RWPE2 (cell line): Measurements from ENCODE around the gene JMJD8.
A peak's percentile ranks its signal among the peaks of the same experiment; 100 is the strongest.

Source experiments
- ATAC-seq: fragments of 200-7000 bp; cut with Tn5 transposase; 3 replicates; pipeline ENCODE4 v1.9.1; 2021; ENCODE audit warnings: low read depth
- DNase-seq: peaks from one replicate; pipeline ENCODE4 v3.0.0-alpha.2; 2020; ENCODE audit warnings: low spot score
- H3K27ac ChIP-seq: fragments of 450-650 bp; 2 replicates; pipeline ENCODE4 v1.5.1; 2017; ENCODE audit warnings: mild to moderate bottlenecking; ENCODE audit not compliant: poor library complexity, severe bottlenecking
- H3K27me3 ChIP-seq: fragments of 250-450 bp; sonication (Bioruptor Pico); 2 replicates; pipeline ENCODE4 v1.5.1; 2021; ENCODE audit warnings: mild to moderate bottlenecking, moderate library complexity; ENCODE audit not compliant: insufficient read depth, poor library complexity, severe bottlenecking
- H3K36me3 ChIP-seq: fragments of 250-450 bp; sonication (Bioruptor Pico); 2 replicates; pipeline ENCODE4 v1.5.1; 2020; ENCODE audit warnings: low read depth, mild to moderate bottlenecking, moderate library complexity
- H3K4me1 ChIP-seq: fragments of 250-450 bp; sonication (Bioruptor Pico); 2 replicates; pipeline ENCODE4 v1.5.1; 2021; ENCODE audit warnings: mild to moderate bottlenecking, moderate library complexity; ENCODE audit not compliant: insufficient read depth, poor library complexity, severe bottlenecking
- H3K4me3 ChIP-seq: fragments of 250-450 bp; sonication (Bioruptor Pico); 2 replicates; pipeline ENCODE4 v1.5.1; 2021; ENCODE audit warnings: mild to moderate bottlenecking, moderate library complexity; ENCODE audit not compliant: severe bottlenecking
- H3K9me3 ChIP-seq: fragments of 250-450 bp; sonication (Bioruptor Pico); 2 replicates; pipeline ENCODE4 v1.5.1; 2021; ENCODE audit warnings: mild to moderate bottlenecking, moderate library complexity; ENCODE audit not compliant: severe bottlenecking
- CTCF ChIP-seq: fragments of 450-650 bp; IDR thresholded peaks from one replicate; pipeline ENCODE4 v1.5.1; 2017; ENCODE audit warnings: mild to moderate bottlenecking, moderate library complexity; ENCODE audit not compliant: poor library complexity, severe bottlenecking

Gene JMJD8

GRCh38 chr16:648071-648780 is 35.9 kb downstream of the JMJD8 start:
- peaks cover 18% of the 10 kb centered on the region for H3K4me1 ChIP-seq
- no peaks in the 10 kb centered on the region for H3K9me3 ChIP-seq
- TF ChIP-seq CTCF = peak; percentile 77
- DNase-seq (no peak), ATAC-seq (peak; percentile 6)
- no peaks in the 10 kb centered on the region for H3K27me3 ChIP-seq
- H3K36me3 ChIP-seq = peaks cover 7% of the 10 kb centered on the region; the same call in 1 of the 2 replicates
- H3K27ac ChIP-seq = peak overlapping the region; percentile 79
- H3K4me3 ChIP-seq = peak overlapping the region; percentile 70

- ATAC-seq = no peak
- TF ChIP-seq CTCF = no peak
- Histone ChIP-seq H3K27me3 (no peaks in the 10 kb centered on the region), H3K27ac (peak overlapping the region; percentile 79), H3K9me3 (no peaks in the 10 kb centered on the region), H3K4me1 (peaks cover 18% of the 10 kb centered on the region), H3K36me3 (peaks cover 3% of the 10 kb centered on the region; the same call in 1 of the 2 replicates), H3K4me3 (no peak overlapping the region)
- no peak for DNase-seq
Measured at GRCh38 chr16:647173-647902, 36.8 kb downstream of the JMJD8 start.

GRCh38 chr16:646679-647172 is 37.4 kb downstream of the JMJD8 start:
- peak overlapping the region; percentile 5 for H3K27ac ChIP-seq
- no peak overlapping the region for H3K4me3 ChIP-seq

GRCh38 chr16:645852-646678 is 38.1 kb downstream of the JMJD8 start:
- Histone ChIP-seq H3K4me1 (peaks cover 18% of the 10 kb centered on the region), H3K36me3 (0 out of 2 replicates have a peak, but pooled peaks cover 3% of the 10 kb centered on the region), H3K4me3 (no peak overlapping the region), H3K27ac (peak overlapping the region; percentile 5), H3K27me3 (no peaks in the 10 kb centered on the region), H3K9me3 (no peaks in the 10 kb centered on the region)
- no peak for DNase-seq
- ATAC-seq = peak; percentile 2; the same call in 1 of the 3 replicates
- no peak for TF ChIP-seq CTCF

More at GRCh38 chr16:646679-647172, 37.4 kb downstream of the JMJD8 start:
- Histone ChIP-seq H3K4me1 (peaks cover 18% of the 10 kb centered on the region), H3K27me3 (no peaks in the 10 kb centered on the region), H3K36me3 (0 out of 2 replicates have a peak, but pooled peaks cover 3% of the 10 kb centered on the region), H3K9me3 (no peaks in the 10 kb centered on the region)
- TF ChIP-seq CTCF = no peak
- DNase-seq (no peak), ATAC-seq (no peak)
